HT1080 (cell line): ENCODE results near the gene DLGAP1. TPM values are rescaled to one million over a fixed set of nuclear protein-coding genes. Genes with fewer than 3 reads are reported as not detected.
"Not testable (repeated sequence)": the region's sequence is repeated elsewhere in the genome, so short reads cannot be mapped to it uniquely, and the experiment has no call there.

Experiments
- DNase-seq: peaks from one replicate; pipeline ENCODE4 v3.0.0-alpha.2; 2015; ENCODE audit warnings: low read depth
- total RNA-seq: library from RNA; depleted of rRNA; stranded (reverse); fragments of >200 nt; shearing (Covaris generic); gene quantifications from 2 replicates; pipeline ENCODE4 v1.2.3, GENCODE V29; 2014

The DLGAP1 gene
- total RNA-seq, 1 experiment from 2014 or later = not detected

DNA sequence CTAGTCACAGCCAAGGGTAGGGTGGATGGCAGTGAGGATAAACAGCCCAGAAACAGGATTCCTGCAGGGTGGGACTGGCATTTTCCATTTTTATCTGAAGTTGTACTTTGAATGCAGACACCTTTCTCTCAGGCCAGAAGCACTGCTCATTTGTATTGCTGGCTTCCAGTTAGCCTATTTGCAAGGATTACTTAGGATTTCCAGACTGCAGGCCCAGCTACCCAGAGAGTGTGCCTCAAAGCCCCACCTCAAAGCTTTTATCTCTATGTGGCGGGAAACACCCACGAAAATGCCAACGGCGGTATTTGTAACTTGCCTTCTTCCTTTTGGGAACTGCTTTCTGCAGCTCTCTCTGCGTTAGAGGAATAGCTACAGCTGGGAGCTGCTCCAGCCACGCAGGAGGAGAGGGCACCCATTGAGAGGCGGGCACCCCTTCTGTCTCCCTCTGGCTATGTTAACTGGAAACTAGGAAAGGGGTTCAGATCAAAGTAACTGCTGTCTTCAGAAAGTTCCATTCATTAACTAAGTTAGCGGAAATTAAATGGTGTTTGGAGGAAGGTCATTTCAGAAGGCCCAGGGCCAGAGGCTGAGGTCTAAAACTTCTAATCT lies 860.2 kb downstream of the DLGAP1 start:
- DNase-seq = peak; percentile 45

DNA sequence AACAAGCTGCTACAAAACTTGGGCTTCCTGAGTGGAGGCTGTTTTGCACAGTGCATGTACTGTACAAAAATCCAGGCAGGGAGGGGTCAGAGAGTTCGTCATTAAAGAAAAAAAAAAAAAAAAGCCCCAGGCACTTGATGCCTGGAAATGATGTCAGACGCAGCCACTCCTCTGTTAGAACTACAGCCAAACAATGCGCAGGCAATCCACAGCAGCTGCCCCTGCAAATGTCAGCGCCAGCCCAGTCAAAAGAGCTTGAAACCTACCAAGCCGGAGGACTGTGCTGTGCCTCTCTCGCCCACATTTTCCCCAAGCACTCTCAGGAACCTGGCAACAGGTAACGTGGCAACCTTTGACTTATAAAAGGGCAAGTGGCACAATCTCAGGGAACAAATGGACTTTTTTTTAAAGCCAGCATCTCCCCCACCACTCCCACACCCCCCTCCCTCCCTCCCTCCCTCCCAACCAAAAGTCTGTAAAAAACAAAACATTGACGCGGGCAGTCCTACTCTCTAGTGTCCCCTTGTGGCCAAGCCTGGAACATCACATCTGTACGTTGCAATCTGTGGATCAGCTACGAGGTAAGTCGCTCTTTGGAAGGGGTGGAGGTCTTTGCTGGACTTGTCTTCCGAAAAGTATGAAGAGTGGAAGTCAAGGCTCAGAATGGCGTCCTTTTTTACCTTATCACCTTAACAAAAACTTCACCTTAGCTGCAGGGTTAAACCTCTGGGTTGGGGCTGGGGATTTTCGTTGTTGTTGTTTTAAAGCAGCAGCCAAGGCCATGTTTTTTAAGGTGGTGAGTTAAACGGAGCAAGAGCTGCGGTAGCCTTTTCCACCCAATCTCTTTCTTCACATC lies 861.0 kb downstream of the DLGAP1 start:
- peak; percentile 97 for DNase-seq

DNA sequence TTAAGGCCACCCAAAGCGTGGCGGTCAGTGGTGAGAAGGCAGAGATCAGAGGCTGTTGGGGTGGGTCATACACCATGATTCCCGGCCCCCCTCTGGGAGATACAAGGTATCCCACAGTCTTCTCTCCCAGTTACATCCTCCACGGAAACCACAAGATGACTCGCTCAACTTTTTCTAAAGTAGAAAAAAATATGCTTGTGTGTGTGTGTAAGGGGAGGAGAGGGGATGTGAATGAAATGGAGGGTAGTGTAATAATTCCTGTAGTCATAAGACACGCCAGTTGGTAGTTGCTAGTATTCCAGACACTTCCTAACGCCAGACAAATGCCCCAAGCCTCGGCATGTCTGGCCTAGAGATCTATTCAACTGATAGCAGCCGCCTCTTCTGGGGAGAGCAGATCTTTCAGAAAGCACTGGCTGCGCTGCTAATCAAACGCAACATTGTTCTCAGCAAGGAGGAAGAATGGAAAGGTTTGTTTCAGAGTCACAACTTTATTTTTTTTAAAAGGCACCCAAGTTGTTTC lies 861.7 kb downstream of the DLGAP1 start:
- peak; percentile 96 for DNase-seq

DNA sequence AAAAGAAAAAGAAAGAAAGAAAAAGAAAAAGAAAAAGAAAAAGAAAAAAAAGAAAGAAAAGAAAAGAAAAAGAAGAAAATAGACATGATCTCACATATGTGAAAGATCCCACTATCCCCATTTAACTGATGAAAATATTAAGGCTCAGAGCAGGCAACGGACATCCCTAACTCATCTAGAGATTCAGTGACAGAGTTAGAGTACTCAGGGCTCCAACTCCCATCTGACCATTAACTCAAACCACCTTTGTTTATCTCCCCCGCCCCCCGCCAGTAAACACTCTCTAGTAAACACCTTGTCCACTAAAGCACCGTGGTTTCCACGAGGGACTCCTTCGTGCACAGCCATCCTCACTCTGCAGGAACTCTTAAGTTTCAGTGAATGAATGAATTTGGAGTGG lies 862.2 kb downstream of the DLGAP1 start:
- no peak for DNase-seq

DNA sequence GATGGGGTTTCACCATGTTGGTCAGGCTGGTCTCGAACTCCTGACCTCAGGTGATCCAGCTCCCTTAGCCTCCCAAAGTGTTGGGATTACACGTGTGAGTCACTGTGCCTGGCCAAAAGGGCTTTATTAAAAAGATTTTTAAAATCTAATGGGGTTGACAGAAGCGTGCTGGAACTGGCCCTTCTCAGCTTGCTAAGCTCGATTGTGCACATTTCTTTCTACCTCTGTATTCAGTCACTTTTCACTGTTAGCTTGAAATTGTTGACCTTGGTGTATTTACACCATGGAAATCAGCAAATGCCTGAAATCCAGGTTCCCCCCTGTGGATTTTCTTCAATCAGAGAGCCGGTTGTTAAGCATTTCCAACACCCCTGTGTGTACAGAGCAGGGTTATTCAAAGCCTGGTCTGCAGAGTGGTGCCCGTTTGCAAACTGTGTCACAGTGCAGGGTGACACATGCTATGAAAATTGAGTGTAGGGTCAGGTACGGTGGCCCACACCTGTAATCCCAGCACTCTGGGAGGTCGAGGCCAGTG lies 864.9 kb downstream of the DLGAP1 start:
- no peak for DNase-seq

DNA sequence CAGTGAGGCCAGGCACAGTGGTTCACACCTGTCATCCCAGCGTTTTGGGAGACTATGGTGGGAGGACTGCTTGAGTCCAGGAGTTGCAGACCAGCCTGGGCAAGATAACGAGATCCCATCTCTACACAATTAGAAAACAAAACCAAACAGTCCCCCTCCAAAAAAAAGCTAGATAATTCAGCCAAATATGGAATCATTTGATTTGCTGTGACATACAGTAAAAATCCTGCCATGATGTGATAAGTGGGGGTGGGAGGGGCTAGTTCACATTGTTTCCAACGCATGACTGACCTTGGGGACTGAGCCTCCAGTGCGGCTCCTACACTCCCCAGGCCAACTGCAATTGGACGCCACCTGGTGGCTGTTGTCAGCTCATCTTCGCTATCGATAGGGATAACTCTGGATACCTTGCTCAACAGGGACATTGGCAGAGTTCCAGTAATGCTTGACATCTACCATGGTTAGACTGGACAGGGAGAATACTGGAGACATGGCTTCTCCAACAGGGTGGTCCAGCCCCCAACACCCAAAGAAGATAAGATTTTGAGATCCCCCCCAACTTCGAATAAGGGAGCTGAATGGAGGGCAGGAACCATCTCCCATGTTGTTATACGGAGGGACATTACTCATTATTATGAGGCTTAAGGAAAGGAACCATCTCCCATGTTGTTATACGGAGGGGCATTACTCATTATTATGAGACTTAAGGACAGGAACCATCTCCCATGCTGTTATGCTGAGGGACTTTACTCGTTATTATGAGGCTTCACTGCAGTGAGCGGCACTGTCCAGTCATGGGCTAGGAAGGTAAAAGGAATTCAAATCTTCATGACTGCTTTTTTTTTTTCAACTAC lies 869.2 kb downstream of the DLGAP1 start:
- DNase-seq = peak; percentile 65

DNA sequence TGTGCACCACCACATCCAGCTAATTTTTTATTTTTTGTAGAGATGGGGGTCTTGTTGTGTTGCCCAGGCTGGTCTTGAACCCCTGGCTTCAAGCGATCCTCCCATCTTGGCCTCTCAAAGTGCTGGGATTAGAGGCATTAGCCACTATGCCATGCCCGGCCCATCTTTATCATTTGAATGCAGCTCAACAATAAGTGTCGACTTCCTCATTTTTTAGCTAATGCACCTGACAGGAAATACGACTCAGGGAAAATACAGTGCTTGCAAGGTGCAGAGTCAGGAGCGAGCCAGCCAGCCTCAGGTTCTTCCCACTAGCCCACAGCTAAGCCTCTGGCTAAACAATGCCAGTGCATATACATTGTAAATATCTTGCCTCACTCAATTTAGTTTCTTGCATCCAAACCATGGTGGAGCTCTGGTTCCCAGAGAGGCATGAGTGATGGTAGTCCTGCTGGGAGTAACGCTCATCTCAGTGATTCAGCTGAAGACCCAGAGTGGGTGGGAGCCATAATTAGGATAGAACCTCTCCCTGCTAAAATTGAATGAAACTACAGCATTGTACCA lies 870.1 kb downstream of the DLGAP1 start:
- DNase-seq = peak; percentile 19

DNA sequence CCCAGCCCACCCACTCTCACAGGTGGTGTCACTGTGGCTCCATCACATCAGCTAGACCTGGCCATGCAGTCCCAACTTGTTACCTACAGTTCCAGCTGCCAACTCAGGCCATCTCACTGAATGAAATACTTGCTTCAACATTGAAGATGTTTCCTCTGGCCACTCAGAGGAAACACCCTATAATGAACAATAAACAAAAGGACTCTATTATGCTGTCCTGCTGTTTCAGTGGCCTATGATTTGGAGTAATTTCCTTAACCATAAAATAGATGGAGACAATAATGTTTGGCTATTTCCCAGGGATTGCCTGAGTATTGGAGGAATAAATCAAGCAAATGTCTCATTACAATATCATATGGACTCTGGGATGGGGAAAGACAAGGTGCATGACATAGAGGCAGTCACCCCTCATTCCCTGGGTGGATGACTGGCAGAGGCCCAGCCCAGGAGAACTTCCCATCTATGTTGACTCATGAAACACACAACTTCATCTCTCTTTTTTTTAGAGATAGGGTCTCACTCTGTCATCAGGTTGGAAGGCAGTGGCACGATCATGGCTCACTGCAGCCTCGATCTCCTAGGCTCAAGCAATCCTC lies 870.7 kb downstream of the DLGAP1 start:
- DNase-seq = no peak

DNA sequence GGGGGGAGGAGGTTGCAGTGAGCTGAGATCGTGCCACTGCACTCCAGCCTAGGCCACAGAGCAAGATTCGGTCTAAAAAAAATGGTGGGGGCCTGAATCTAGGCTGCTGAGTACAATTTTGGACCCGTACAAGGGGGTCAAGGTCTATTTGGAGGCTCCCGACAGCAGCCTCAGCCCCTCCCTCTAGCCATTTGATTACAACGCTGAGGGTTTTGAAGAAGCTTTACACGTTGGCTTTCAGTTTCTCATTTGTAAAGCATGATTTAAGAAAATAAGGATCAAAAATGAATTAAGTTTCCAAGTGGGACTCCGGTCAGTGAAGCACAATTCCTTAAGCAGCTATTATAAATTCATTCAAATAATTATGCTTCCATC lies 871.2 kb downstream of the DLGAP1 start:
- no peak for DNase-seq

DNA sequence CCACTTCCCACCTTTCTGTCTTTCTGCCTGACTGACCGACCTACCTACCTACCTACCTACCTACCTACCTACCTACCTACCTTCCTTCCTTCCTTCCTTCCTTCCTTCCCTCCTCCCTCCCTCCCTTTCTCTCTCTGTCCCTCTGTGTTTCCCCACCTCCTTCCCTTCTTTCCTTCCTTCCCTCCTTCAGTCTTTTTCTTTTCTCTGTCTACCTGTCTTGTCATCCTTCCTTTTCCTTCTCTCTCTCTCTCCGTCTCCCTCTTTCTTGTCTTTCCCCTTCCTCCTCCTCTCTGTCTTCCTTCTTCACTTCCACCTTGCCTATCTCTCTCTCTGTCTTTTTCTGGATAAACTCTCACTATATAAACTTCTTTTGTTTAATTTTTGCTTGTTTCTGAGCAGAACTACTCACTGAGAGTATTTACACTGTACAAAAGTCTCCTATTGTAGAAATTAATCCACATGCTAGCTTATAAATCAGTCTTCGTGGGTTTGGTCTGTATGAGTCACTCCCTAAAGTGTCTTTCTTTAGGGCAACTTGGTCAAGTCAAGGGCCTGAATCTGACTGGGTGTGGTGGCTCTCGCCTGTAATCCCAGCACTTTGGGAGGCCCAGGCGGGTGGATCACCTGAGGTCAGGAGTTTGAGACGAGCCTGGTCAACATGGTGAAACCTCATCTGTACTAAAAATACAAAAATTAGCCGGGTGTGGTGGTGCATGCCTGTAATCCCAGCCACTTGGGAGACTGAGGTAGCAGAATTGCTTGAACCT lies 871.8 kb downstream of the DLGAP1 start:
- DNase-seq = peak; percentile 45

DNA sequence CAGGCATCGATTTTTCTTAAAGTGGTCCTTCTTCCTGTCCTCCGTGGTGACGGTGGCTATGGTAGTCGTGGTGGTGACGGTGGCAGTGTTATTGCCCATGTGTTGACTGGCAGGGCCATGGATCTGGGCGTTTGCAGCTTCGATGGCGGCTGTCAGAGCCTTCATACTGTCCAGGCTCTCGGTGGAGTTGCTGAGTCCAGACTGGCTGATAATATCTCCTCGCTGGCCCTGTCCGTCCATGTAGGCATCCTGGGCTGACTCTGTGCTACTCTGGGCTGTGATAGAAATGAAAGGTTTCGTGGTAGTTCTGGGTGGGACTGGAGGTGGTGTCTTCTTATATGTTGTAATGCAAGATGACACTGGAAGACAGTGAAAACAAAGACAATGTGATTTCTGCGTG lies 873.2 kb downstream of the DLGAP1 start:
- no peak for DNase-seq

DNA sequence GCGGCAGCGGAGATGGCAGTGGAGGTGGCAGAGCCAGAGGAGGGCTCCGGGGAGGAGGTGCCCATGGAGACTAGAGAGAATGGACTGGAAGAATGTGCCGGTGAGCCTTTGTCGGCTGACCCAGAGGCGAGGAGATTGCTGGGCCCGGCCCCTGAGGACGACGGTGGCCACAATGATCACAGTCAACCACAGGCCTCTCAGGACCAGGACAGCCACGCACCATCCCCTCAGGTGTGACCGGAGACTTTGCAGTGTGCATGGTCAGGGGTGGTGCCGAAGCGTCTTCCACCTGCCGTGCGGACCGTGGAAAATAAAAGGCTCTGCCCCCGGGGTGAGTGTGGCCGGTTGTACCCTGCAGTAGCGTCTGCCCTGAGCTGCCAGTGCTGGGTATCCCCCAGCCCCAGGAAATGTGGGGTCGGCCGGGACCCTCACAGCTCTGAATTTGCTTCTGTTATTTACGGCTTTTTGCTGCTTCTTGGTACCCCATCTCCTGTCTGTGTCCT lies 874.5 kb downstream of the DLGAP1 start:
- not testable (repeated sequence) for DNase-seq

DNA sequence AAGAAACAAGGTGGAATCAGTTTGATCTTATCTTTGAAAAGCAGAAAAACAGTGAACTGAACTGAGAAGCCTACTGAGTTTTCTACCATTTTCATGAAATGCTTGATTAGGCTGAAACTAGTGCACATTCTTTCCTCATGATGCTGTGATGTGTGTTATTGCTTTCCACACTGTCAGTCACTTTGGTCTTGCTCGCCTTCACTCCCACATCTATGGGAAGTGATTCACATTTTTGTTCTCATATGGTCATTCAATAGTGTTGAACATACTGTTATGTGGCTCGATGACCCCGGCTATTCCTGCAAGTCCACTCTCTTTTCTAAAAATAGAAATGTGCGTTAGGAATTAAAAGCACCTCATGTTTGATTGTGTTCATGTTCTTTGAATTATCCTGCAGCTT lies 875.4 kb downstream of the DLGAP1 start:
- DNase-seq = peak; percentile 76

DNA sequence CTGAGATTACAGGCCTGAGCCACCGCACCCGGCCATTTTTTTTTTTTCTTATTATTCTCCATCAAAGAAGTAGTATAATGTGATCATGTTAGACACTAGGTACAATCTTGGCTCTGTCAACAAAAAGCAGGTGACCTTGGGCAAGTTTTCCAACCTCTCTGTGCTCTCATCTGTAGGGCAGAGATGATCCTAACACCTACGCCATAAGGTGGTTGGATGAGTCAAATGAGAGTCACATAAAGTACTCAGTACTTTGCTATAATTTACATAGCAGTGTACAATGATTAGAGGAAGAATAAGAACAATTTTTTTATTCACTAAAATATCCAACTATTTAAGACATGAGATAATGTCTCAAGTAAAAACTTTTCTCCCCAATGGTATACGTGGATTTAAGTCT lies 876.5 kb downstream of the DLGAP1 start:
- no peak for DNase-seq

DNA sequence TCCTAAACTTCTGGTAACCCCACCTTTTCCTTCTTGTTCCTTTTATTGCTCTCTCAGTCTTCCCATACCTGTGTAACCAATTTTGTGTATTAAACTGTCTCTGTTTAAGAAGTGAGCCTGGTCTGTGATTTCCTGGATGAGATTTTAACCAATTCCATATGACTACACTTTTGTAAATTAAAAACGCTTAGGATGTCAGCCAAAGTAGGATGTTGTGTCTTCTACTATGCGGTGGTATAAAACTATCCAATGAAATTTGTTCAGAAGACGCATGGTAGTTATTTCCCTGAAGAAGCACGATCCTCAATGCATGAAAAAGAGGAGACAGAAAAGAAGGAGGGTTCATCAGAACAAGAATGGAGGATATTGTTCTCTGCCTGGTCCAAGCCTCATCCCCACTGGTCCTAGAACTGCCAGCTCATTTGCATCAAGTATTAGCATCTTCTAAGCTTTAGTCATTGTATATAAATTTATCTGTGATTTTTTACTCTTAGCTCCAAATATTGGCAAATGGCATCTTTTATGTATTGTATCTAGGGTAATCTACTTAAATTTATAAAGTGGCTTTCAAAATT lies 877.7 kb downstream of the DLGAP1 start:
- no peak for DNase-seq

DNA sequence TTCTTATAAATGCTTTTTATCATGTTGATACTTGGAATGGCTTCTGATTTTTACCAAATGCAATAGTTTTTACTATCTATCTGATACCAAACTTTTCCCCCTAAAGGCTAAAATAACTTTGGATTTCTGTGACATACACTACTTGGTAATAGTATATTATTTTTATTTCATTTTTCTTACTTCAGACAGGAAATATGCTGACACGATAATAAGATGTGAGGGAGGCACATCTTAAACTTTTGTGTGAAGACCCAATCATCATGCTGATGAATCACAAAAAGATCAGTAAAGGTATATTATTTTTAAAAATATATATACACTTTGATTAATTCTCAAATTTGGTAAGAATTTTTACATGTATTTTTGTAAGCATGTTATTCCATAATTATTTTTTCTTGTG lies 882.3 kb downstream of the DLGAP1 start:
- no peak for DNase-seq

DNA sequence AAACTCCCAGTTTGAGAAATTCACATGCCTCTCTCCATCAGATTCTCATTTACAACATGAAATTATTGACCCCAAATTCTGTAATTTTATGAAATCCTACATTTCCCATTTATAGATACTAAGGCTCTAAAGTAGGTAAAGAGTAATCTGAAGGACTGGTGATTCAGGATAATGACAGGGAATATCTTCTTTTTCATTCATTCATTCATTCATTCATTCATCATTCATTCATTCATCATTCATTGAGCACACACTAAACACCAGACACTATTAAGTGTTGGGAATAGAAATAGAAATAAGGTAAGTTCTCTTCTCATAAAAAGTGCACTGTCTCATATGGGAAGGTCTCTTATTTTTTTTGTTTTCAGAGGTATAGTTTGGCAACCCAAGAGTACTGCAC lies 888.3 kb downstream of the DLGAP1 start:
- DNase-seq = no peak

DNA sequence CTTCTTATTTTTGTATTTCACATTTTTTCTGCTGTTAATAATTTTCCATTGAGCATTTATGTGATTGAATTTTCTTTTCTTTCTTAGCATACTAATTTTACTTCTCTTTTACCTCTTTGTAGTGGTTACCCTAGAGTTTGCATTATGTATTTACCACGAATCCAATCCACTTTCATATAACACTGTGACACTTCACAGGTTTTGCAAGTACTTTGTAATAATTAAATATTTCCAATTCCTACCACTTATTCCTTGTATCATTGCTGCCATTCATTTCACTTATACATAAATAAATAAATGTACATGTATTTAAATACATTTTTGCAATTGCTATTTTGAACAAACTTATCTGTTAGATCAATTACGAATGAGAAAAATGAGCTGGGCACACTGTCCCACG lies 894.4 kb downstream of the DLGAP1 start:
- no peak for DNase-seq

DNA sequence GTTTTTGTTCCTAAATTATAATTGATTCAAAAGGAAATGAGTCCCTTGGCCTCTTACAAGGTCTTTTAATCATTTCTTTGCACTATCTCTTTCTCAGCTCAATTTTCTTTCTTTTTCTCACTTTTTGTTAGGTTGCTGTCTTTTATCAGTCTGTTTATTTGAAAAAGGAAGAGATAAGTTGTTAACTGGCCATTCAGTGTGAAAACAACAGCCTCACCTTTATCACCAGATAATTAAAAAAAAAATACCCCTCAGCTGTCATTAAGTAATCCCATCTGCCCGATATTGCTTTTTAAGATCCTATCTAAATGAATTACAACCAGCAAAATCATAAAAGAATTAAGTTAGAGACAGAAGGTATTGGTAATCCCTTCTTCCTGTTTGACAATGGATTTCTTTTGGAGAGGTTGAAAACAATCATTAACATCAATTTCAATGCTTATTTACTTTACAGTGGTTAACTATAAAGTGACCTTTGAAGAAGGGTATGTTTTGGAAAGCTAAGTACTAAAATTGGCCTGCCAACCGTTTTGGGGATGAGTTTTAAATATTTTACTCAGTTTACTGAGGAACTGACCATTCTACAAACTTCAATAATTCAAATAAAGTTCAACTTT lies 900.2 kb downstream of the DLGAP1 start:
- DNase-seq = no peak
